Heart left ventricle (tissue), 13 donors: ENCODE data around the gene ARRDC1.

Source experiments
- POLR2A ChIP-seq, 2 donors: fragments of 450-650 bp; IDR thresholded peaks; one replicate each; pipeline ENCODE4 v1.6.1; 2017; ENCODE audit warnings: antibody characterized with exemption in 2 of 2, mild to moderate bottlenecking in 2 of 2, moderate library complexity in 2 of 2
- TF ChIP-seq, protein P1 (sequence below), 12 donors: fragments of 200-600 bp; sonication (generic) in 4 of 12; IDR thresholded peaks; one replicate each; pipeline versions ENCODE4 v1.5.0 to v1.8.0; 2018 to 2022; ENCODE audit warnings: antibody characterized with exemption in 12 of 12, mild to moderate bottlenecking in 5 of 12
- donor health status: ischemic (EF 13 %, LVEDD 7.1; RV severe dilation, severe dysfunction).
- donor health status: DM: no; HTN: yes; CAD: no.
- donor health status: DM: no; HTN: no; CAD: no.
- donor health status: ischemic (EF 25% LVEDD 6.9; RV normal size, moderate dysfunction).
- donor health status: ischemic (EF 25% LVEDD 5.7; RV mildly dilated, moderate dysfunction).
- donor health status: ischemic (EF 35%, LVEDD 5.7; RV mildly dilated, moderate dysfunction).
- donor health status: nonischemic (EF 11% LVEDD 7.7; RV severe dilation, severe dysfunction).
- donor health status: DM: yes; HTN: yes; CAD: no.
- donor health status: PGD.
- donor health status: ischemic (EF 29% LVEDD 5.4; RV normal size, mild dysfunction).
- donor health status: nonischemic (EF 23%, LVEDD 6.1; RV moderate dilation, normal function).

DNA sequence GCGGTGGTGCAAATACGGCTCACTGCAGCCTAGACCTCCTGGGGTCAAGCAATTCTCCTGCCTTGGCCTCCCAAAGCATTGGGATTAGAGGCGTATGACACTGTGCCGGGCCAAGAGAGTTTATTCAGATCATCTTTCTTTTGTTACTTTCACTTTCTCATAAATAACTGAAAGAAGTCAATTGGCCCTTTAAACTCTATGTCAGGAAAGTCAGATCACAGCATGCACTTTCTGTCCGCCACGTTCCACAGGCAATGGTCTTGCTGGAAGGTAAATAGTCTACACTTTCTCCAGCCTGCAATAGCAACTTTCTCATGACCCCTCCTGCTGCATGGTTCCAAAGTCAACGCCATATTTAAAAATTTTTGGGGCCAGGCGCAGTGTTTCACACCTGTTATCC is 6.5 kb upstream of the ARRDC1 start:
- TF ChIP-seq, protein P1, sequence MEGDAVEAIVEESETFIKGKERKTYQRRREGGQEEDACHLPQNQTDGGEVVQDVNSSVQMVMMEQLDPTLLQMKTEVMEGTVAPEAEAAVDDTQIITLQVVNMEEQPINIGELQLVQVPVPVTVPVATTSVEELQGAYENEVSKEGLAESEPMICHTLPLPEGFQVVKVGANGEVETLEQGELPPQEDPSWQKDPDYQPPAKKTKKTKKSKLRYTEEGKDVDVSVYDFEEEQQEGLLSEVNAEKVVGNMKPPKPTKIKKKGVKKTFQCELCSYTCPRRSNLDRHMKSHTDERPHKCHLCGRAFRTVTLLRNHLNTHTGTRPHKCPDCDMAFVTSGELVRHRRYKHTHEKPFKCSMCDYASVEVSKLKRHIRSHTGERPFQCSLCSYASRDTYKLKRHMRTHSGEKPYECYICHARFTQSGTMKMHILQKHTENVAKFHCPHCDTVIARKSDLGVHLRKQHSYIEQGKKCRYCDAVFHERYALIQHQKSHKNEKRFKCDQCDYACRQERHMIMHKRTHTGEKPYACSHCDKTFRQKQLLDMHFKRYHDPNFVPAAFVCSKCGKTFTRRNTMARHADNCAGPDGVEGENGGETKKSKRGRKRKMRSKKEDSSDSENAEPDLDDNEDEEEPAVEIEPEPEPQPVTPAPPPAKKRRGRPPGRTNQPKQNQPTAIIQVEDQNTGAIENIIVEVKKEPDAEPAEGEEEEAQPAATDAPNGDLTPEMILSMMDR (IDR thresholded peaks at IDR 0.05): no peak
- TF ChIP-seq POLR2A (IDR thresholded peaks at IDR 0.05): no peak
